HG03460 (cell line): ENCODE measurements around the gene TNFAIP1.
"Not testable (repeated sequence)": the region's sequence is repeated elsewhere in the genome, so short reads cannot be mapped to it uniquely, and the experiment has no call there.

Experiments used
- ATAC-seq: cut with Tn5 transposase; IDR thresholded peaks from one replicate; pipeline ENCODE4 v1.9.1; 2021; ENCODE audit not compliant: unreplicated experiment

The TNFAIP1 gene, protein sequence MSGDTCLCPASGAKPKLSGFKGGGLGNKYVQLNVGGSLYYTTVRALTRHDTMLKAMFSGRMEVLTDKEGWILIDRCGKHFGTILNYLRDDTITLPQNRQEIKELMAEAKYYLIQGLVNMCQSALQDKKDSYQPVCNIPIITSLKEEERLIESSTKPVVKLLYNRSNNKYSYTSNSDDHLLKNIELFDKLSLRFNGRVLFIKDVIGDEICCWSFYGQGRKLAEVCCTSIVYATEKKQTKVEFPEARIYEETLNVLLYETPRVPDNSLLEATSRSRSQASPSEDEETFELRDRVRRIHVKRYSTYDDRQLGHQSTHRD

DNA sequence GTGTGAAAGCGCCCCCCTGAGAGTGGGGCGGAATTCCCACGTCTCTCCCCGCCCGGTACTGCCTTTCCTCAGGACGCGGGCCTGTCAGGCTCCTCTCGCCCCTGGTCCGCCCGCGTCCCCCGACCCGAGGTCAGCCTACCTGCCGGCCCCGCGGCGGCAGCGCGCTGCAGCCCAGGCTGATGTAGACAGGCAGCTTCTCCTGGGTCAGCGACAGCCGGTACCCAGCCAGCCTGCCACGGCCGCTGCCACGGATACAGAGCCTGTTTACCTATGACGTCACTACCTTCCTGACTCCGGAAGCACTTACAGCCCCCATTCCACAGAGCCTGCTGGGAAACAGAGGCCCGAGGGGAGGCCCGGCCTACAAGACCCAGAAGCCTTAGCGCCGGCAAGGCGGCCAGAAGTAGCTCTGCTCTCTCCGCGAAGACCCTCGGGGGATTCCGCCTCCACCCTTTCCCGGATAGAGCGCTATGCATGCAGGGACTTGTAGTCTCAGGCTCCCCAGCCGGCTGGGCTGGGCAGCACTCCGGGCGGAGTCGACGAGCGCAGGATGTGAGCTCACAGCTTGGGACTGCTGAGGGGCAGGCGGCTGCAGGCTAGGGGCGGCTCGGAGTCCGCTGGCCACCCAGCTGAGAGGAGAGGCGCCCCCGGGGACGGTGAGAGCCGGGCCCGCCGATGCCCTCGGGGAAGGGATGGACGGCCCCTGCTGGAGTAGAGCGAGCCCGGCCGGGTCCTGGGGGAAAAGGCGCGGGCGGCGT is at the start of gene TNFAIP1, which contains the start of gene IFT20:
TSS of gene TNFAIP1 (plus strand) at position 561 of the 758 bp plus-strand sequence. CDS start 3,761 bp downstream, outside the sequence.
TSS of gene IFT20 (minus strand) at position 272 of the 758 bp plus-strand sequence. CDS start 3,487 bp downstream, outside the sequence.
- peak; percentile 95 for ATAC-seq

GRCh38 chr17:28285965-28286364 is 49.6 kb upstream of the TNFAIP1 start:
- no peak for ATAC-seq

- ATAC-seq: no peak
Measured at GRCh38 chr17:28290703-28291102, 44.9 kb upstream of the TNFAIP1 start.

GRCh38 chr17:28291780-28292330 is 43.7 kb upstream of the TNFAIP1 start:
- no peak for ATAC-seq

GRCh38 chr17:28292878-28293277 is 42.7 kb upstream of the TNFAIP1 start:
- not testable (repeated sequence) for ATAC-seq

DNA sequence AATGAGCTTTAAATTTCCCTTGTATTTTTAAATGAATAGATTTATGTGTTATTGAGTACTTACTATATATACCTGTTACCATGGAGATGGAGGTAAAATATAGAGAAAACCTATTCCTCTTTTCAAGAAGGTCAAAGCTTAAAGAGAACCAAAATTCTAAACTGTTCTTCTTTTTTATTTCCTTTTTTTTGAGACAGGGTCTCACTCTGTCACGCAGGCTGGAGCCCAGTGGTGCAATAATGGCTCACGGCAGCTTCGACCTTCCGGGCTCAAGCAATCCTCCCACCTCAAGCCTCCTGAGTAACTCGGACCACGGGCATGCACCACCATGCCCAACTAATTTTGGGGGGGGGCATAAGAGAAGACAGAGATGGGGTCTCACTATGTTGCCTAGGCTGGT is 41.6 kb upstream of the TNFAIP1 start:
- ATAC-seq: no peak

DNA sequence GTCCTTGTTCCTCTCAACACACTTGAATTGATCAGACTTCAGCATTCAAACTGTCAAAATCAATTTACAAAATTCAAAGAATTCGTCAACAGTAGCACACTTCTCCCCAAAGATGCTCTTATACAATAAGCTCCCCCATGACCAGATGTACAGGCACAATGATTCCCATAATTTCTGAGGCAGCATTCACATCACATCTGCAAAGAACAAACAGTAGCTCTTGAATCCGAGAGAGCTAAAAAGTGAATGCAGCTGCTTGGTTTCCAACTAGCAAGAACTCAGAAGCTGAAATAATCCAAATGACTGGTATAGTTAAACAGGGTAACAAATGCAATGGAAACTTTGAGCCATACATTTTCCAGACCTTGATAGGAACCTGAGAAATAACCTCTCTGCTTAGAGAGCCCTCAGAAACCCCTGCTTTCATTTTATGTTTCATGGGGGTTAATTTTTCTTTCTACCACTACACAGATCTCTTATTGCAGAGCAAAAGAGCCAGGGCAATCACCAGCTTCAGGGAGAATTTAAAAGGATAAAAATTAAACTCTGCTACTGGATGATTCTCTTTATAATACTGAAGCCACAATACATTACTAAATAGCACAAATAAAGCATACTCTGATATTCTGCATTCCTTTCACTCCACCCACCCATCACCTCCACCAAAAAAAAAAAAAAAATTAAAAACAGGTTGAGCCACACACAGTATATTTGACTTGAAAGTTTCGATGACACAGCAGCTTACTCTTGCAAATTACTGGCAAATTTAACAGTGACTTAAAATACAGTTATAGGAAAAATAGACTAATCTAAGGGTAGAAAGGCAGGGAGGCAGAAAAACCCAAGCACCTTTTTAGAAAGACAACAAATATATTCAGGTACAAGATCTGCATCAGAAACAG is 39.6 kb upstream of the TNFAIP1 start:
- ATAC-seq: no peak

GRCh38 chr17:28298449-28298848 is 37.1 kb upstream of the TNFAIP1 start:
- ATAC-seq: no peak

GRCh38 chr17:28306954-28307401 is 28.6 kb upstream of the TNFAIP1 start:
- ATAC-seq: no peak

DNA sequence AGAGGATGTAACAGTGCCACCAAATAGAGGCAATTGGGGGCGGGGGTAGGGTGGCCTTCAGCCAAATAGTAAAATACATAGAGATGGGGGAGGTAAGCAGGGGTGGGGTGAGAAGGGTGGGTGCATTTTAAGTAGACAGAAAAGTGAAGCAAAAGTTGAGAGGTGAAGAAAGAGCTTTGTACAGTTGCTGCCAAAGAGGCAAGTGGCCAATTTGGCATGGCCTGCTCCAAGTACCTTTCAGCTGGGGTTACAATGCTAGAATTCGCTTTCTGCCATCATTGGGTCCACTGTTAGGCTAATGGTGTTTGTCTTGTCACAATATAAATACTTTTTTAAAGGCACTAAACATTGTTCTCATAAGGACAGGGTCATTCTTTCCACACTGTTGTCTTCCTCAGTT is 21.7 kb upstream of the TNFAIP1 start:
- ATAC-seq: no peak

DNA sequence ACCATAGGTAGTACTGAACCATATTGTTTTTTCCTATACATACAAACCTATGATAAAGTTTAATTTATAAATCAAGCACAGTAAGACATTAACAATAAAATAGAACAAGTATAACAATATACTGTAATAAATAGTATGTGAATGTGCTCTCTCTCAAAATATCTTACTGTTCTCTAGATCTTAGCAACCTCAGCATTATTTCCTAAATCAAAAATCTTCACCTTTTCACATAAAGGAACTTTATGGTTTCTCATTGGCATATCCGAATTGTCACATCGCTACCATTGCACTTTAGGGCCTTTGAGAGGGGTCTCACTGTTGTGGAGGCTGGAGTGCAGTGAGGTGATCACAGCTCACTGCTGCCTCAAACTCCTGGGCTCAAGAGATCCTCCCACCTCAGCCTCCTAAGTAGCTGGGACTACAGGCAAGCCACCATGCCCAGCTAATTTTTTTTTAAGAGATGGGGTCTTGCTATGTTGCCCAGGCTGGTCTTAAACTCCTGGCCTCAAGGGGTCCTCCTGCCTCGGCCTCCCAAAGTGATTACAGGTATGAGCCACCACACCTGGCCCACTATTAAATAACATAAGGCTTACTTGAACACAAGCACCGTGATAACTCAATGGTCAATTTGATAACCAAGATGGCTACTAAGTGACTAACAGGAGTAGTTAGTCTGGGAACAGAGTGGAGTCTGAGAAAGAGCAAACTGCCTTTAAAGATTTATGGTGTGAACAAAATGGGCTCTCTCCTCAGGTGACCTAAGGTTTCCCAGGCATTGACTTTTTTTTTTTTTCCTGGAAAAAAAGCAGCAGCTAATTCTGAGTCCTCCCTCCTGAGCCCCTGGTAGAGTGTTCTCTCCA is 19.5 kb upstream of the TNFAIP1 start:
- no peak for ATAC-seq

DNA sequence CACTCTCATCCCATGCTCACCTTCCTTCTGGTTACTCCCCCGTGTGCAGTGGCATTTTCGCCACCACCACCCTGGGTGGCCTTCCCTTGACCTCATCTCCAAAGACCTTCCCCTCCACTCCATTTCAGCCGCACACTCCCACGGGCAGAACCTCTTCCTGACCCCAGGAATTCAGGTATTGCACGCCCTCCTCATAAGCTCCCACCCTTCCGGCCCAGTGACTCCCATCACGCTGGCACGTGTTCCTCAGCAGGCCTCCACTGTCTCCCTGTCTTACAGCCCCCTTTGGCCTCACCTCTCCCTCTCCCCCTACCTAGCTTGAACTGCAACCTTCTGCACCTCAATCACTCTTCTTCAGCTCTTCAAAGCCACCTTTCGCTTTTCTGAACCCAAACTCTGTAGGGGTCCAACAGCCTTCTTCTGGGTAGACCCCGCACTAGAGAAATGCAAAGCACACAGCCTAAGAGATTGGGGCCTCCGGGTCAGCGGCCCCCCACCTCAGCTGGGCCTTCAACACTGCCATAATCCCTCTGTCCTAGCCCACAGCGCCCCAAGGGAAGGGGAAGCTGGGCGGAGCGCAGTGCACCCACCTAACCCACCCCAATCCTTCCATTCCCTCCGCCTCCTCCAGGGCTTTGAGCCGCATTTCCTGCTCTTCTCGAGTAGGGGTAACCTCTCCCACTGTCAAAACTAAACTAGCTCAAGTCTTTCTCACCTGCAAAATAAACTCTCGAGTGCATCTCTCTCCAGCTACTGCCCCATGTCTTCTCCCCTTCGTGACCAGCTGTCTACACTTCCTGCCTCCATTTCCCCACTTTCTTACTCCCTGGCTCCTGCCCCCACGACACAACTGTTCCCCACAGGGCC is 18.2 kb upstream of the TNFAIP1 start:
- no peak for ATAC-seq

GRCh38 chr17:28317966-28318758 is 17.4 kb upstream of the TNFAIP1 start:
- no peak for ATAC-seq

- ATAC-seq: peak; percentile 97
Measured at GRCh38 chr17:28318759-28319597, 16.6 kb upstream of the TNFAIP1 start, which contains the start of gene TMEM97. TSS of gene TMEM97 (plus strand) at chr17:28319200. CDS start at chr17:28319240, 40 bp downstream.

GRCh38 chr17:28319598-28319935 is 16.0 kb upstream of the TNFAIP1 start:
- no peak for ATAC-seq

DNA sequence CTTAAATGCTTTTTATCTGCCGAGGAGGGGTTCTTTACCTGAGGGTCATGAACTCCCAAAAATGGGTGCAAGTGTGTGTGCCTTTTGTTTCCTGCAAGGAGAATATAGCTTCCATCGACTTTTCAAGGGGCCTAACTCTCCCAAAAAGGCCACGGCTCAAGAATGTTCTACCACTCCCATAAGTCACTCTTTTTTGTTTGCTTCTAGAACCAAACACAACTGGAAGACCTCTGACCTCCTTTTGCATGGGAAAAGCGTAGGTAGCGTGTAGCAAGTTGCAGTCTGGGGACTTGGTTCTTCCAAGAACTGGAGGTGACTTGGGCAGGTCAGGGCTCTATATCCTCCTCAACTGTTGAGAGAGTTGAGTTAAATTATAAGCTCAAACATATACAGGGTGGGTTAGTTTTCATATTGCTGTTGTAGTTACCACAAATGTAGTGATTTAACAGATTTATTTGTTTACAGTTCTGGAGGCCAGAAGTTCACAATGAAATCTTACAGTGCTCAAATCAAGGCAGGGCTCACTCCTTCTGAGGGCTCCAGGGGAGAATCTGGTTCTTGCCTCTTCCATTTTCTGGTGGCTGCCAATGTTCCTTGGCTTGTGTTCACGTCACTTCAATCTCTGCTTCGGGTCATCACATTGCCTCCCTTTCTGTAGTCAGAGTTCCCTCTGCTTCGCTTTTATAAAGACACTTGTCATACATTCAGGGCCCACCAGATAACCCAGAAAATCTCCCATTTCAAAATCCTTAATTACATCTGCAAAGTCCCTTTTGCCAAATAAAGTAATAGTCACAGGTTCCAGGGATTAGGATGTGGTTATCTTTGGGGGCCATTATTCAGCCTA is 15.1 kb upstream of the TNFAIP1 start:
- no peak for ATAC-seq
